B cell (primary cell): Measurements from ENCODE around the gene OR9Q1.

Experiments used
- CTCF ChIP-seq: fragments of 200-600 bp; IDR thresholded peaks from one replicate; pipeline ENCODE4 v1.8.0; 2022; ENCODE audit warnings: antibody characterized with exemption, mild to moderate bottlenecking
- EZH2 ChIP-seq: IDR thresholded peaks from 2 replicates; pipeline ENCODE4 v1.6.1; 2012; ENCODE audit warnings: borderline replicate concordance, low read depth, mild to moderate bottlenecking, moderate library complexity, low read length; ENCODE audit not compliant: insufficient read depth, poor library complexity, severe bottlenecking

DNA sequence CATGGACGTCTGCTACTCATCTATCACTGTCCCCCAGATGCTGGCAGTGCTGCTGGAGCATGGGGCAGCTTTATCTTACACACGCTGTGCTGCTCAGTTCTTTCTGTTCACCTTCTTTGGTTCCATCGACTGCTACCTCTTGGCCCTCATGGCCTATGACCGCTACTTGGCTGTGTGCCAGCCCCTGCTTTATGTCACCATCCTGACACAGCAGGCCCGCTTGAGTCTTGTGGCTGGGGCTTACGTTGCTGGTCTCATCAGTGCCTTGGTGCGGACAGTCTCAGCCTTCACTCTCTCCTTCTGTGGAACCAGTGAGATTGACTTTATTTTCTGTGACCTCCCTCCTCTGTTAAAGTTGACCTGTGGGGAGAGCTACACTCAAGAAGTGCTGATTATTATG is 156.0 kb downstream of the OR9Q1 start:
- TF ChIP-seq CTCF (no peak), EZH2 (no peak)
